ENCODE results near the gene TMEM184A. TPM values are rescaled to one million over a fixed set of nuclear protein-coding genes. Genes with fewer than 3 reads are reported as not detected.

TMEM184A gene
- total and polyA plus RNA-seq, 2 of the 13 experiments (the other 11 are each of a cell fraction or from before 2014, with no cell fraction given) = 9.5 to 20.4 TPM

DNA sequence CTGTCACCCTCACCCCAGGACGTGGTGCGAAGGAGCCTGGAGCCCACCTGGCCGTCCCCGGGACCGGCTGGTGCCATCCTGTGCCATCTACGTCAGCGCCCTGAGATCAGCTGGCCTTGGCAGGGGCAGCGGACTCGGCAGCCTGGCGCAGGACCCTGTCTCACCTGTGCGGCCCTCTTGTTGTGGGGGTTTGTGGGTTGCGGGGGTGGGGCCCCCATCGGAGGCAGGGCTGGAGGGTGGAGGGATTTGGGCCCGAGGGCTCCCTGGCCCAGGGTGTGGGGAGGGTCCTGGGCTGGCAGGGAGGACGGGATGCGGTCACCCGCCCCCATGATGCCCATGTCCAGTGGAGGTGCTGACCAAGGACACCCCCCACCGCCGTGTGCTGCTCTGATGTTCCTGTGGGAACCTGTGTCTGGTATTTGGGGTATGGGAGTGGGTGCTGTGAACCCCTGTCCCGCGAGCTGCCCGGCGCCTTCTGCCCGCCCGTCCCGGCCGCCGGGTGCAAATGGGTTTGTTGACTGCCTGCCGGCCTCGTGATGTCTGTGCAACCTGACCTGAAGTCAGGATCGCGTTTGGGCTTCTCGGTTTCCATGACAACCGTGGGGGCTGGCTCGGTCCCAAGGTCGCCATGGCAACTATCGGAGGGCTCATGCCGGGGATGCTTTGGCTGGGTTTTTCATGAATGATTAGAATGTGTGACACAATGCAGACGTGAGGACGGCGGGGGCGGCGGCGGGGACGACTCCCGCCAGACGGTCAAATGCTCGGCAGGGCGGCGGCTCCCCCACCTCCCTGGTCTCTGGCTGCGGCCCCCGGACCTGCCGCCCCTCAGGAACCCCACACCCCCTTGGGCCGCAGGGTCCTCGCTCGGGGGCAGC, 18.2 kb downstream of the TMEM184A start:
- H3K9me3 ChIP-seq (ENCODE audit: low read length) = no peaks in the 10 kb centered on the region
- peaks cover 15 to 29% of the 10 kb centered on the region in 2 experiments; a peak in 4 of 5 replicates for H3K36me3 ChIP-seq (replicated peaks in 1 of 2; ENCODE audit: control insufficient read depth in 1 of 2, insufficient read depth in 2 of 2, low read length in 2 of 2)
- no peak overlapping the region for H2AFZ ChIP-seq (ENCODE audit: low read length)
- TSS peak; percentile 73 for BruUV-seq (replicated peaks)
- H3K27me3 ChIP-seq (ENCODE audit: control insufficient read depth in 1 of 2, insufficient read depth in 2 of 2, low read length in 2 of 2) = no peaks in the 10 kb centered on the region
- ATAC-seq (no peak), FAIRE-seq (no peak), DNase-seq (ENCODE audit: low spot score) (no peak)
- peak overlapping the region; percentile 85 for H3K27ac ChIP-seq (ENCODE audit: extremely low read length, insufficient read depth, low read length)
- in situ Hi-C loops (cut with HindIII; ENCODE audit: extremely low pct_ligation_motif_present, low pct_unique_long_range_greater_than_20kb) (no loop called here), intact Hi-C loops (cut with micrococcal nuclease; ENCODE audit: unreplicated experiment) (loop anchor here (2.0 kb wide), 2 partner anchors 17 to 31 kb away; no protein-coding TSS in a partner anchor)
- peaks cover 47% of the 10 kb centered on the region for H3K4me1 ChIP-seq (ENCODE audit: insufficient read depth, low read length)
- CTCF ChIA-PET (ENCODE audit: low intra/inter-chr PET ratio, low total read pairs) = interaction anchor here (0.9 kb wide), 1 partner anchor 33 kb away, joined by 3 read pairs; no protein-coding TSS in a partner anchor
- peaks cover 14% of the 10 kb centered on the region; the same call in 1 of the 2 replicates for H4K20me1 ChIP-seq (ENCODE audit: insufficient read depth, low read length)
- peaks cover 45% of the 10 kb centered on the region for H3K79me2 ChIP-seq (ENCODE audit: insufficient read depth, low read length)
- peak overlapping the region; percentile 33 to 68 (median 61); a peak in 4 of 6 replicates for H3K4me3 ChIP-seq (replicated peaks in 1 of 3; ENCODE audit: insufficient read depth in 1 of 3, low read depth in 2 of 3, low read length in 3 of 3)
- peak overlapping the region; percentile 83 for H3K4me2 ChIP-seq (ENCODE audit: low read depth, low read length)
- 89% methylated on average over 32 of the region's 56 CpGs for WGBS (ENCODE audit: low lambda C conversion rate)
- H3K9ac ChIP-seq (ENCODE audit: insufficient read depth, low read depth, low read length) = peak overlapping the region; percentile 82
- POLR2A ChIA-PET = interaction anchor here (0.8 to 7.0 kb wide), 6 partner anchors 13 to 33 kb away, joined by 3 to 108 read pairs (median 8); partner anchors contain the start of genes PSMG3 and TMEM184A
- TF ChIP-seq SETDB1 (CRISPR knock-in tag; IDR thresholded peaks at IDR 0.05; ENCODE audit: borderline replicate concordance) (no peak), ZNF670 (CRISPR knock-in tag; IDR thresholded peaks at IDR 0.05; ENCODE audit: borderline replicate concordance) (peak; percentile 25; the same call in 1 of the 2 replicates), RFX1 (IDR thresholded peaks at IDR 0.05) (peak; percentile 80), ZNF24 (IDR thresholded peaks at IDR 0.05) (no peak), ARNTL (CRISPR knock-in tag; IDR thresholded peaks at IDR 0.05) (no peak), ZBTB38 (CRISPR knock-in tag; IDR thresholded peaks at IDR 0.05) (peak; percentile 8; the same call in 1 of the 2 replicates), TARDBP (CRISPR knock-in tag; IDR thresholded peaks at IDR 0.05) (0 out of 2 replicates have a peak, but pooled peaks have one; percentile 16), REL (CRISPR knock-in tag; conservative IDR thresholded peaks at IDR 0.05) (no peak), ZNF891 (CRISPR knock-in tag; IDR thresholded peaks at IDR 0.05) (0 out of 2 replicates have a peak, but pooled peaks have one; percentile 2), ZNF883 (CRISPR knock-in tag; IDR thresholded peaks at IDR 0.05; ENCODE audit: not compliant biosample characterization) (no peak)
- TF ChIP-seq, protein P1, sequence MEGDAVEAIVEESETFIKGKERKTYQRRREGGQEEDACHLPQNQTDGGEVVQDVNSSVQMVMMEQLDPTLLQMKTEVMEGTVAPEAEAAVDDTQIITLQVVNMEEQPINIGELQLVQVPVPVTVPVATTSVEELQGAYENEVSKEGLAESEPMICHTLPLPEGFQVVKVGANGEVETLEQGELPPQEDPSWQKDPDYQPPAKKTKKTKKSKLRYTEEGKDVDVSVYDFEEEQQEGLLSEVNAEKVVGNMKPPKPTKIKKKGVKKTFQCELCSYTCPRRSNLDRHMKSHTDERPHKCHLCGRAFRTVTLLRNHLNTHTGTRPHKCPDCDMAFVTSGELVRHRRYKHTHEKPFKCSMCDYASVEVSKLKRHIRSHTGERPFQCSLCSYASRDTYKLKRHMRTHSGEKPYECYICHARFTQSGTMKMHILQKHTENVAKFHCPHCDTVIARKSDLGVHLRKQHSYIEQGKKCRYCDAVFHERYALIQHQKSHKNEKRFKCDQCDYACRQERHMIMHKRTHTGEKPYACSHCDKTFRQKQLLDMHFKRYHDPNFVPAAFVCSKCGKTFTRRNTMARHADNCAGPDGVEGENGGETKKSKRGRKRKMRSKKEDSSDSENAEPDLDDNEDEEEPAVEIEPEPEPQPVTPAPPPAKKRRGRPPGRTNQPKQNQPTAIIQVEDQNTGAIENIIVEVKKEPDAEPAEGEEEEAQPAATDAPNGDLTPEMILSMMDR (CRISPR knock-in tag; IDR thresholded peaks at IDR 0.05) = 0 out of 2 replicates have a peak, but pooled peaks have one; percentile 1
- TF ChIP-seq, protein P2, sequence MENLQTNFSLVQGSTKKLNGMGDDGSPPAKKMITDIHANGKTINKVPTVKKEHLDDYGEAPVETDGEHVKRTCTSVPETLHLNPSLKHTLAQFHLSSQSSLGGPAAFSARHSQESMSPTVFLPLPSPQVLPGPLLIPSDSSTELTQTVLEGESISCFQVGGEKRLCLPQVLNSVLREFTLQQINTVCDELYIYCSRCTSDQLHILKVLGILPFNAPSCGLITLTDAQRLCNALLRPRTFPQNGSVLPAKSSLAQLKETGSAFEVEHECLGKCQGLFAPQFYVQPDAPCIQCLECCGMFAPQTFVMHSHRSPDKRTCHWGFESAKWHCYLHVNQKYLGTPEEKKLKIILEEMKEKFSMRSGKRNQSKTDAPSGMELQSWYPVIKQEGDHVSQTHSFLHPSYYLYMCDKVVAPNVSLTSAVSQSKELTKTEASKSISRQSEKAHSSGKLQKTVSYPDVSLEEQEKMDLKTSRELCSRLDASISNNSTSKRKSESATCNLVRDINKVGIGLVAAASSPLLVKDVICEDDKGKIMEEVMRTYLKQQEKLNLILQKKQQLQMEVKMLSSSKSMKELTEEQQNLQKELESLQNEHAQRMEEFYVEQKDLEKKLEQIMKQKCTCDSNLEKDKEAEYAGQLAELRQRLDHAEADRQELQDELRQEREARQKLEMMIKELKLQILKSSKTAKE (CRISPR knock-in tag; IDR thresholded peaks at IDR 0.05; ENCODE audit: borderline replicate concordance) = no peak
- TF ChIP-seq, protein P3, sequence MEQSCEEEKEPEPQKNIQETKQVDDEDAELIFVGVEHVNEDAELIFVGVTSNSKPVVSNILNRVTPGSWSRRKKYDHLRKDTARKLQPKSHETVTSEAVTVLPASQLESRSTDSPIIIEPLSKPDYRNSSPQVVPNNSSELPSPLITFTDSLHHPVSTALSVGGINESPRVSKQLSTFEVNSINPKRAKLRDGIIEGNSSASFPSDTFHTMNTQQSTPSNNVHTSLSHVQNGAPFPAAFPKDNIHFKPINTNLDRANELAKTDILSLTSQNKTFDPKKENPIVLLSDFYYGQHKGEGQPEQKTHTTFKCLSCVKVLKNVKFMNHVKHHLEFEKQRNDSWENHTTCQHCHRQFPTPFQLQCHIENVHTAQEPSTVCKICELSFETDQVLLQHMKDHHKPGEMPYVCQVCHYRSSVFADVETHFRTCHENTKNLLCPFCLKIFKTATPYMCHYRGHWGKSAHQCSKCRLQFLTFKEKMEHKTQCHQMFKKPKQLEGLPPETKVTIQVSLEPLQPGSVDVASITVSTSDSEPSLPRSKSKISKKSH (CRISPR knock-in tag; IDR thresholded peaks at IDR 0.05; ENCODE audit: borderline replicate concordance) = no peak

Data from HepG2 (cell line).